NCI-H1092 treated with DMSO at 0.1 percent for 48 hours (cell line): ENCODE measurements around the gene TUBA4B.
"Not testable (repeated sequence)": the region's sequence is repeated elsewhere in the genome, so short reads cannot be mapped to it uniquely, and the experiment has no call there.

Experiments used
- DNase-seq: peaks from one replicate; lab custom pipeline; 2025; lab: John Stamatoyannopoulos, UW

Gene TUBA4B

GRCh38 chr2:219291910-219292490 is 39.0 kb downstream of the TUBA4B start:
- no peak for DNase-seq

- no peak for DNase-seq
Observed at GRCh38 chr2:219292616-219293015, 39.6 kb downstream of the TUBA4B start.

GRCh38 chr2:219293736-219294231 is 40.7 kb downstream of the TUBA4B start:
- DNase-seq, result no peak

- DNase-seq, result peak; percentile 53
Observed at GRCh38 chr2:219294356-219295351, 41.6 kb downstream of the TUBA4B start.

GRCh38 chr2:219296142-219296541 is 43.1 kb downstream of the TUBA4B start:
- DNase-seq, result no peak

- no peak for DNase-seq
Observed at GRCh38 chr2:219296631-219297391, 43.8 kb downstream of the TUBA4B start.

- DNase-seq, result no peak
Observed at GRCh38 chr2:219297766-219298456, 44.9 kb downstream of the TUBA4B start.

GRCh38 chr2:219298759-219299371 is 45.8 kb downstream of the TUBA4B start:
- DNase-seq, result peak; percentile 54

GRCh38 chr2:219299372-219299760 is 46.3 kb downstream of the TUBA4B start:
- DNase-seq, result no peak

- DNase-seq, result no peak
Observed at GRCh38 chr2:219300022-219300421, 47.0 kb downstream of the TUBA4B start.

GRCh38 chr2:219302412-219302968 is 49.4 kb downstream of the TUBA4B start:
- no peak for DNase-seq

GRCh38 chr2:219304223-219304622 is 51.2 kb downstream of the TUBA4B start:
- DNase-seq, result no peak

GRCh38 chr2:219306047-219306446 is 53.0 kb downstream of the TUBA4B start:
- no peak for DNase-seq

- DNase-seq, result peak; percentile 3
Observed at GRCh38 chr2:219308142-219309101, 55.4 kb downstream of the TUBA4B start.

GRCh38 chr2:219309278-219309677 is 56.2 kb downstream of the TUBA4B start, which contains the start of gene PTPRN:
PTPRN (minus strand) TSS chr2:219309401; CDS start chr2:219309332, 69 bp downstream.
- DNase-seq, result peak; percentile 27

GRCh38 chr2:219312683-219313263 is 59.7 kb downstream of the TUBA4B start:
- not testable (repeated sequence) for DNase-seq

GRCh38 chr2:219314804-219315468 is 61.9 kb downstream of the TUBA4B start:
- DNase-seq, result no peak
